Hepatocyte (in vitro differentiated cells): ENCODE measurements around the gene ZDHHC22.

Source experiments
- EZH2 ChIP-seq: fragments of 200-600 bp; sonication (generic); IDR thresholded peaks from 2 replicates; pipeline ENCODE4 v1.6.1; 2016; ENCODE audit warnings: antibody characterized with exemption, mild to moderate bottlenecking, borderline replicate concordance
- EZH2phosphoT487 ChIP-seq: fragments of 200-600 bp; sonication (generic); IDR thresholded peaks from one replicate; pipeline ENCODE4 v1.6.1; 2018; ENCODE audit warnings: antibody characterized with exemption, mild to moderate bottlenecking, low read depth, moderate library complexity; ENCODE audit not compliant: unreplicated experiment, severe bottlenecking
- TF ChIP-seq, protein P1 (sequence below): fragments of 200-600 bp; sonication (generic); IDR thresholded peaks from 2 replicates; pipeline ENCODE4 v1.5.1; 2016; ENCODE audit warnings: antibody characterized with exemption, mild to moderate bottlenecking; ENCODE audit not compliant: poor library complexity

DNA sequence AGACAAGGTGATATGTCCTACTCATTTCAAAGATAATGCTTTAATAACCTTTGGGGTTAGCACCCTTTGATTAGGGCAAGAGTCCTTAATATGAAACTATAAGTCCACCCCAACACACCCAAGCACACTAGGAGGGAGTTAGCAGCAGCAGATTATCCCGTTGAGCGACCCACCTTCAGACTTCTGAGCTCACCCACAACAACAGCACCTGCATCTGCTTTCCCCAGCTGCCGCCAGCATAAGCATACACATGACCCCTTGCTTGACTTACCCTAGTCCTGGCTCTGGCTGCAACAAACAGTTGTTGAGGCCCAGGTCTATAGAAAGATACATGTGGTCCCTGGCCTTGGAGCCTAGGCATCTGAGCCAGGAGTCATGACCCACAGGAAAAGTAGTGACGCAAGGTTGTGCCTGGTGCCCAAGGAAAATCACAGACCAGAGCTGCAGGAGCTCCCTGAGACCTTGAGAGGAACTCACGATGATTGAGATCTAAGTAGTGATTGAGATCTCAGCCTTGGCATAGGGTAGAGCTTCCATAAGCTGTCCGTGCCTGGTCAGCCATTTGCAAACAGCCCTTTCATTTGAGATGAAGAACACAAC lies 19.0 kb downstream of the ZDHHC22 start:
- TF ChIP-seq, protein P1, sequence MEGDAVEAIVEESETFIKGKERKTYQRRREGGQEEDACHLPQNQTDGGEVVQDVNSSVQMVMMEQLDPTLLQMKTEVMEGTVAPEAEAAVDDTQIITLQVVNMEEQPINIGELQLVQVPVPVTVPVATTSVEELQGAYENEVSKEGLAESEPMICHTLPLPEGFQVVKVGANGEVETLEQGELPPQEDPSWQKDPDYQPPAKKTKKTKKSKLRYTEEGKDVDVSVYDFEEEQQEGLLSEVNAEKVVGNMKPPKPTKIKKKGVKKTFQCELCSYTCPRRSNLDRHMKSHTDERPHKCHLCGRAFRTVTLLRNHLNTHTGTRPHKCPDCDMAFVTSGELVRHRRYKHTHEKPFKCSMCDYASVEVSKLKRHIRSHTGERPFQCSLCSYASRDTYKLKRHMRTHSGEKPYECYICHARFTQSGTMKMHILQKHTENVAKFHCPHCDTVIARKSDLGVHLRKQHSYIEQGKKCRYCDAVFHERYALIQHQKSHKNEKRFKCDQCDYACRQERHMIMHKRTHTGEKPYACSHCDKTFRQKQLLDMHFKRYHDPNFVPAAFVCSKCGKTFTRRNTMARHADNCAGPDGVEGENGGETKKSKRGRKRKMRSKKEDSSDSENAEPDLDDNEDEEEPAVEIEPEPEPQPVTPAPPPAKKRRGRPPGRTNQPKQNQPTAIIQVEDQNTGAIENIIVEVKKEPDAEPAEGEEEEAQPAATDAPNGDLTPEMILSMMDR = no peak
- TF ChIP-seq EZH2 (no peak), EZH2phosphoT487 (no peak)
